ENCODE data around the gene GAMT.

- TF ChIP-seq YY1 (IDR thresholded peaks at IDR 0.05; ENCODE audit: insufficient read depth, insufficient read length) (no peak), ZNF274 (IDR thresholded peaks at IDR 0.05; ENCODE audit: low read depth, low read length) (no peak), SUZ12 (IDR thresholded peaks at IDR 0.05; ENCODE audit: extremely low read depth, insufficient read depth, insufficient read length) (no peak)
Observed at GRCh38 chr19:1445932-1446712, 44.8 kb upstream of the GAMT start.

Measured in NT2/D1 (cell line).